Measurements from ENCODE around the gene NGFR.

NGFR gene, protein sequence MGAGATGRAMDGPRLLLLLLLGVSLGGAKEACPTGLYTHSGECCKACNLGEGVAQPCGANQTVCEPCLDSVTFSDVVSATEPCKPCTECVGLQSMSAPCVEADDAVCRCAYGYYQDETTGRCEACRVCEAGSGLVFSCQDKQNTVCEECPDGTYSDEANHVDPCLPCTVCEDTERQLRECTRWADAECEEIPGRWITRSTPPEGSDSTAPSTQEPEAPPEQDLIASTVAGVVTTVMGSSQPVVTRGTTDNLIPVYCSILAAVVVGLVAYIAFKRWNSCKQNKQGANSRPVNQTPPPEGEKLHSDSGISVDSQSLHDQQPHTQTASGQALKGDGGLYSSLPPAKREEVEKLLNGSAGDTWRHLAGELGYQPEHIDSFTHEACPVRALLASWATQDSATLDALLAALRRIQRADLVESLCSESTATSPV

GRCh38 chr17:49494986-49495841, at the start of gene NGFR:
Gene NGFR, plus strand, starts transcription at chr17:49495293. Its CDS starts 125 bp downstream, at chr17:49495418.
- DNase-seq: no peak

DNA sequence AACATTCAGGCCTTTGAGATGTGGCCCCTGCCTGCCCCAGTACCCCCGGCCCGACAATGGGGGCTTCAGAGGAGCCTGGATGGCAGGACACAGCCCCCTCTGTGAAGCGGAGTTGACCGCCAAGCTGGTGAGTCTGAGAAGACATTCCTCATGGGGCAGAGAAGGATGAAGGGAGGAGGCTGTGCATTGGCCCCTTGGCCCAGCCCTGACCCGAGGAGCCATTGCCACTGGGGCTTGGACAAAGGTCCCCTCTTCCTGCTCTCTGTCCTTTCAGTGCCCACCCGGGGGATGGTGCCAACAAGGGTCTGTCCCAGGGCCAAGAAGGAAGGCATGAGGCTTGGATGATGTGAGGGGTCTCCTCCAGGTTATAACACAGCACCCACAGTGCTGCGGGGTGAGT, 49.5 kb upstream of the NGFR start:
- DNase-seq: no peak

DNA sequence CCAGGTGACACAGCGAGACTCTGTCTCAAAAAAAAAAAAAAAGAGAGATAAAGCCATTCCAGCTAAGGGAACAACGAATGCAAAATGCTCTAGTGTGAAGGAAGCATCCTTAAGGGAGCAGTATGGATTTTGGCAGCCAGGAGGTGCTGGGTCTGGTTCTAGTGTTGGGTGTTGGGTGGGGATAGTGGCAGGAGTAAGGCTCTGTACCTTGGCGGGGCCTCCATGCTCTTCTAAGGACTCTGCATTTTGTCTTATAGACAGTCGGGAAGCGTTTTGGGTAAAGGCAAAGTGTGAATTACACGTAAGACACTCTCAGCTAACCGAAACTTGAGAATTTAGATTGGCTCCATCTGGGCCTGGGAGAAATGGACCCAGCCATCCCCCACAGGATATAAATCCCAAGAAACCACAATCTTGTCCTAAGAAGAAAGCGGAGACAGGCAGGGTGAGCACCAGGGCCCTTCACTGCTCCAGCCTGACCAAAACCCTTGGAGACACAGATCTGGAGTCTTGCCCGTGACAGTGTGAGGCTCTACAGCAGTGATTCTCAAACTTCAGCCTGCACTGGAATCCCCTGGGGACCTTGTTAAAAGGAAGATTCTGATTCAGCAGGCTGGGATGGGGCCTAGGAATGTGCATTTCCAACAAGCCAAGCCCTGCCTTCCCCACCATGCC, 47.3 kb upstream of the NGFR start:
- no peak for DNase-seq

DNA sequence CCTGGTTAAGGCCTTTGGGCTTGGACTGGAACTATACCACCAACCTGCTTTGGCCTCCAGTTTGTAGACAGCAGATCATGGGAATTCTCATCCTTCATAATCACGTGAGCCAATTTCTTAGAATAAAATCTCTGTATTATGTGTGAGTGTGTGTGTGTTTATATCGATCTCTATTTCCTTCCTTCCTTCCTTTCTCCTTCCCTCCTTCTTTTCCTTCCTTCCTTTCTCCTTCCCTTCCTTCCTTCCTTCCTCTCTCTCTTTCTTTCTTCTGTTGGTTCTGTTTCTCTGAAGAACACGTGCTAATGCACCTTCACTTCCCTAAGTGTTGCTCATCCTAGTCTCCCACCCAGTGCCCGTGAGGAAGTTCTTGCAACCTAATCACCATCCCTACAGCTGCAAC, 44.9 kb upstream of the NGFR start:
- DNase-seq: no peak

DNA sequence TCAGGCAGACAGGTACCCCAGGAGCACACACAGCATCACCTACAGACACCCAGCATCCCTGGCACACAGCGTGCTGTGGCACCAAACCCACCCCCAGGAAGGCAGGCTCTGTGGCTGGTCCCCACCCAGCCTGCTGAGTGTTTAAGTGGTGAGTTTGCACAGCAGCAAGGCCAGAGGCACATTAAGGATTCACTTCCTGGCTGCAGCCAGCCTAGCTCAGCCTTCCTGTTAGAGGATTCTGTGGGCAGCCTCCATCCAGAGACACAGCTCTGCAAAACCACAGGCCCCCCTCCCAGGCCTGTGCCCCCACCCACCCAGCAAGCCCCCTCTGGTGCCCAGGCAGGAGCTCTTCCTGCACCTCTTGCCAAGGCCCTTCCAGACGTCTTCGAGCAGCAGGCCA, 44.4 kb upstream of the NGFR start:
- no peak for DNase-seq

DNA sequence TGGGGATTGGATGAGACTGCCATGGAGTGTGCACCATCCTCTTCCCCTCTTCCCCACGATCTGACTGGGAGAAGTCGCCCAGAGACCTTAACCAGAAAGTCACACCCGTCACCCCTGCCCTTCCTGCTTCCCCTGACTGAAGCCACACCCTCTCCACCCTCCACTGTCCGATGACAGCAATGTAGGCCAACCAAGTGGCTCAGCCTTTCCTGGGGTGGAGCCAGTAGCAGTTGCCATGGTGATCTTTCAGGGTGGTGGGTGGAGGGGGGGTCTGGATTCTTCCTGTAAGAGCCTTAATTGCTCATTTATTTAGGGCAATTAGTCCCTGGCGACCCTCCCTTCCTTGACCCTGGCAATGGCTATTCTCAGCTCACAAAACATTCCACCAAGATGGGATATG, 42.9 kb upstream of the NGFR start:
- DNase-seq: no peak

- DNase-seq: no peak
These were observed 42.4 kb upstream of the NGFR start for GRCh38 chr17:49452661-49453060.

- DNase-seq: no peak
These were observed 41.0 kb upstream of the NGFR start for GRCh38 chr17:49454050-49454449.

DNA sequence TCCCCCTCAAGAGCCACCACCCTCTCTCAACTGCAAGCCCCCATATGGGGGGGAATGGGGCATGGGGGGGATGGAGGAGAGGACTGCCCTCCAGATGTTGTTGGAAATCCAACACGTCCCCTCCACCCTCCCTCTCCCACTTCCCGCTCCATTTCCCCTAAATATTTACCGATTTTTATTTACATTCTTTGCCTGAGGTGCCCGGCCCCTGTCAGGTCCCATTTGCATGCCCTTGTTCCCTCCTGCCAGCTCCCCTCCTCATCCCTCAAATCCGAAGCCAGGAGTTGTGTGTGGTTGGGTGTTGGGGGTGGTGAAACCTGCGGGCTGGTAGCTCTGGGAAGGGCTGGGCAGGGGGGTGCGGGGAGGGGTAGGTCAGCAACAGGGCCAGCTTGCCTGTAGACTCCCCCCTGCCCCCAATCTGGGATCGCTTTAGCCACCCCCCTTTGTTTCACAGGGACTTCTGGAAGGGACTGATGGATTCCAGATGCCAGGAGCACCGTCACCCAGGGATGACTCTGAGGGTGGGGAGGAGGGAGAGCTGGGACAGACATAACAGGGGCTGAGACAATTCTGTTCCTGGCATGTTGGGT, 39.7 kb upstream of the NGFR start:
- no peak for DNase-seq

- DNase-seq: no peak
These were observed 38.7 kb upstream of the NGFR start for GRCh38 chr17:49456183-49456965.

GRCh38 chr17:49457564-49458535, 37.2 kb upstream of the NGFR start:
- DNase-seq: no peak

DNA sequence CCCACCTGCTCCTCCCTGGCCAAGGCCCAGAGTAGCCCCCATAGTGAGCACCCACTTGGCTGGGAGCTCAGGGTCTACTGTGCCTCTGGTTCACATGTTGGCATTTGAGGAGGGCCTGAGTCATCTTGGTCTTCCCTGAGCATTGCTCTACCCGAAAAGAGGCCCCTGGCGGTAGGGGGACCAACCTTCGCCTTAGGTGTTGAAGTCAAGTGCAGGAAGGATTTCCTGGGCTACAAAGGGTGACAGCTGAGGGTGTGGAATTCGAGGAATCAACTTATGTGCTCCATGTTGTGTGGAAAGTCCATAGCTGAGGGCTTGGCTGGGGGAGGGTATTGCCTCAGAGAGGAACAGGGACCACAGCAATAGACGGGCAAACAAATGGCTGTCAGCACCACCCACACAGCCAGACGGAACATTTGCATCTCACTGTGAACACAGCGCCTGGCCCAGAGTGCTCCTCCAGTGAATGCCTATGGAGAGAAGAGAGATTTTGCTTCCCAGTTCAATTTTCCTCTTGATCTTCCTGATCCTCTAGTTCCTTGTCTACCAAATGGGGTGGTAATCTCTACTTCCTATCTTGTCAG, 35.6 kb upstream of the NGFR start:
- no peak for DNase-seq

DNA sequence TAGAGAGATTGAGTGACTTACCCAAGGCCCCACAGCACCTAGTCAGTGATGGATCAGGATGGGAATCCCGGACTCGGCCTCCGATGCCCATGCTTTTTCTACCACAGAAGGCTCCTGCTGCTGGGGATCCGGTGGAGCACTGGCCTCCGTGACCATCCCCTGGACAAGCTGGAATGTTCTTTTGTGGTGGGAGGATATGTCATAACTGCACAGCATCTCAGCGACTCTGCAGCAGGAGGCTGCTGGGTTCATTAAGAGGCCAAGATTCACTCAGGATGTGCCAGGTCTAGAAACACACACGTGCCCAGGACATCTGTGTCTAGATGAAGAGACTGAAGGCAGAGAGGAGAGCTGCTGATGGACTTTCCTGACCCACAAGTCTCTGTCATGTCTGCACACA, 34.7 kb upstream of the NGFR start:
- no peak for DNase-seq

DNA sequence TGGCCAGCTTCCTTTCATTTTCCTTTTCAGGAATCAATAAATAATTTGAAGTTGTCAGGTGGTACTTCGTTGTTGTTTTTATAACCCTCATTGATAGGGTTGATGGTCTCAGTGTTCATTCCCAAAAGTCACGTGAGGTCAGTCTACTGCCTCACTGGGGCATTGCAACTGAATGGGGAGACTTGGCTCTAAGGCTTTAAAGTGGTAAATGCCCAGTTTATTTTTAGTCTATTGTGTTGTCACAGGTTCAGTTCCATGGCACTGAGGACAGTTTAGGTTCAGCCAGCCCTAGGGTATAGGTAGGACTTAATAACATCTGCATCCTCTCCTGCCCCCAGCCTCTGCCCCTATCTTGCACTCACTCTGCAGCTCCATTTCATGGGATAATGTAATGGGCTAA, 33.5 kb upstream of the NGFR start:
- DNase-seq: no peak

DNA sequence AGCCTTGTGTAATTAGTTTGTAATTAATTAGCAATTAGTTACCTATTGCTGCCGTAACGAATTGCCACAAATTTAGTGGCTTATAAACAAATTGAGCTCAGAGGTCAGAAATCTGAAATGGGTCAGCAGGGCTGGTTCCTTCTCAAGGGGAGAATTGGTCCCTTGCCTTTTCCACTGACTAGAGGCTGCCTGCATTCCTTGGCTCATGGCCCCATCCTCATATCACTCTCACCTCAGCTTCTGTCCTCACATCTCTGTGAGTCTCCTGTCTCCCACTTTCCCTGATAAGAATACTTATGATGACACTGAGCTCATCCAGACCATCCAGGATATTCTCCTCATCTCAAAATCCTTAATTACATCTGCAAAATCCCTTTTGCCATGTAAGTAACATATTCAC, 31.0 kb upstream of the NGFR start:
- no peak for DNase-seq

DNA sequence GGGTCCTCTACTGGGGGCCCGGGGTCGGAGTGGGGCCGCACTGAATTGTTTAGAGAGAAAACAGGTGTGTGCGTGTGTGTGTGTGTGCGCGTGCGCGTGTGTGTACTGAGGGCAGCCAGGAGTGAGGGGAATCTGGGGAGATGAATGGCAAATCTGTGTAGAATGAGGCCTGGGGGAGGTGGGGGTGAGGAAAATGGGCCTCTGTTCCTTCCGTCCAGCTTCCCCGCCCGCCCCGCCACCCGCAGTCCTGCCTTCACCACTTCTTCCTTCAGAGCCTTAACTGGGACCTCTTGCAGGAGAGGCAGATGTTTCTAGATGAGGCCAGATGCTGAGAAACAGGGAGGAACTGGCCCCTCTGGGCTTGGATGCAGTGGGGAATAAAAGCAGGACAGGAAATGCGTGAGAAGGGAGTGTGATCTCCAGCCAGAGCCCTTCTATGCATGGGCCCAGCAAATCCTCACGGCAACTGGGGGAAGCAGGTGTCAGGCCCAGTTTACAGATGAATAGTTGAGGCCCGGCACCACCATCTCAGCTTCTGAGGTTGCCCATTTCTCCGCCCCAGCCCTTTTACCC, 29.7 kb upstream of the NGFR start:
- no peak for DNase-seq

DNA sequence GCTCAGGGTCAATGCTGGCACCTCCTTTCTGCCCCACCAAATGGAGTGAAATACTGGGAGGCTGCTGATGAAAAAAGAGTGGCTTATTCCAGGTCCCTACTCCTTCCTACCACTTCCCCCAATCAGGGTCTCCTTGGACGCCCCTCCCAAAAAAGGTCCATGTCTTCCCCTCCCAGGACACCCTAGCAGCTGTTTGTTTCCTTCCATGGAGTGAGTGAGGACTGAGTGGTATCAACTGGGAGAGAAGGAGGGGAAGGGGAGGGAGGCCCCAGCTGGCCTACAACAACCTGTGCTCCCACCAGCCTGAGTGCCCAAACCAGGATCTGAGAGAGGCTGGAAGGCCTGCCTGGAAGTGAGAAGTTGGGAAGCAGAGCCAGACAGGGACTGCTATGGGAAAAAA, 28.7 kb upstream of the NGFR start:
- DNase-seq: no peak

GRCh38 chr17:49467175-49467574, 27.9 kb upstream of the NGFR start:
- DNase-seq: no peak

- DNase-seq: no peak
These were observed 26.2 kb upstream of the NGFR start for GRCh38 chr17:49468811-49469385.
